Measurements from ENCODE around the gene TMEM117.

DNA sequence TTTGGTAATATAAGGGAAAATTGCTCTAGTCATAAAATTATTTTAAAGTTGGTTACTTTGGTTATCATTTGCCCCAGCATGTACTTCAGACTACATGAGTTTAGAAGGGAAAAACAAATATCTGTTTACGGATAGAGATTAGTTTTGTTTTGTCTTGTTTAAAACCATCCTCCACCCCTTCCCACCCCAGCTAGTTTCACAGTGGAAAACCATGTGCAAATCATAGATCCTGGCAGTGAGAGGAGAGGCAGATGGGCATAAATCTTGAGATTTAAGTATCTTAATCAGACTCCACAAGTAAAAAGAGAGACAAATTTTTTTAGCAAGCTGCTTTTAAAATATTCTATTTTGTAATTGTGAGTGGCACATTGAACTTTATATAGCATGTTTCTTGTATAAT, 424.7 kb downstream of the TMEM117 start:
- TF ChIP-seq CTCF (IDR thresholded peaks at IDR 0.05) (no peak), POLR2A (IDR thresholded peaks at IDR 0.05) (no peak), POLR2AphosphoS5 (IDR thresholded peaks at IDR 0.05) (no peak)

Data from sigmoid colon (tissue), 4 donors.